Osteoblast (primary cell): ENCODE results near the gene KLHL8. TPM values are rescaled to one million over a fixed set of nuclear protein-coding genes. Genes with fewer than 3 reads are reported as not detected.

ENCODE experiments used
- DNase-seq: peaks from one replicate; pipeline ENCODE4 v3.0.0; 2011; ENCODE audit warnings: low spot score, mixed read lengths; ENCODE audit not compliant: insufficient read length; ENCODE audit errors: missing footprints
- H2AFZ ChIP-seq: 2 replicates; pipeline ENCODE4 v1.6.0; 2011; ENCODE audit warnings: mild to moderate bottlenecking, low read length
- H3K27ac ChIP-seq: 2 replicates; pipeline ENCODE4 v1.5.1; 2011; ENCODE audit warnings: mild to moderate bottlenecking, low read depth, low read length, moderate library complexity
- H3K27me3 ChIP-seq: 2 replicates; pipeline ENCODE4 v1.6.0; 2012; ENCODE audit warnings: mild to moderate bottlenecking, control low read depth, inconsistent platforms, low read length, moderate library complexity; ENCODE audit not compliant: insufficient read depth
- H3K36me3 ChIP-seq: 2 replicates; pipeline ENCODE4 v1.5.1; 2011; ENCODE audit warnings: mild to moderate bottlenecking, low read length, control low read depth, moderate library complexity; ENCODE audit not compliant: insufficient read depth
- H3K4me1 ChIP-seq: 2 replicates; pipeline ENCODE4 v1.5.1; 2011; ENCODE audit warnings: mild to moderate bottlenecking, low read length, control low read depth, moderate library complexity; ENCODE audit not compliant: insufficient read depth
- H3K4me2 ChIP-seq: 2 replicates; pipeline ENCODE4 v1.6.0; 2011; ENCODE audit warnings: mild to moderate bottlenecking, low read length; ENCODE audit not compliant: insufficient read depth
- H3K4me3 ChIP-seq: fragments of 200-600 bp; sonication (generic); 3 replicates; pipeline ENCODE4 v1.5.1; 2012; ENCODE audit warnings: mild to moderate bottlenecking, low read length, inconsistent platforms; ENCODE audit not compliant: insufficient read depth
- H3K79me2 ChIP-seq: 2 replicates; pipeline ENCODE4 v1.6.0; 2012; ENCODE audit warnings: mild to moderate bottlenecking, low read length, control low read depth, inconsistent platforms; ENCODE audit not compliant: insufficient read depth
- H3K9me3 ChIP-seq: 2 replicates; pipeline ENCODE4 v1.5.1; 2011; ENCODE audit warnings: low read depth, low read length, control low read depth
- H4K20me1 ChIP-seq: 2 replicates; pipeline ENCODE4 v1.6.0; 2012; ENCODE audit warnings: mild to moderate bottlenecking, low read length, control low read depth; ENCODE audit not compliant: insufficient read depth
- CTCF ChIP-seq: IDR thresholded peaks from 2 replicates; pipeline ENCODE4 v1.5.1; 2011; ENCODE audit warnings: mild to moderate bottlenecking, low read depth, low read length, moderate library complexity; ENCODE audit errors: extremely low read depth
- total RNA-seq: library from RNA; depleted of rRNA; stranded (reverse); fragments of >200 nt; gene quantifications from 2 replicates; pipeline ENCODE4 v1.2.3, GENCODE V29; 2012

KLHL8 gene
- total RNA-seq, 1 donor: 12.7 TPM

DNA sequence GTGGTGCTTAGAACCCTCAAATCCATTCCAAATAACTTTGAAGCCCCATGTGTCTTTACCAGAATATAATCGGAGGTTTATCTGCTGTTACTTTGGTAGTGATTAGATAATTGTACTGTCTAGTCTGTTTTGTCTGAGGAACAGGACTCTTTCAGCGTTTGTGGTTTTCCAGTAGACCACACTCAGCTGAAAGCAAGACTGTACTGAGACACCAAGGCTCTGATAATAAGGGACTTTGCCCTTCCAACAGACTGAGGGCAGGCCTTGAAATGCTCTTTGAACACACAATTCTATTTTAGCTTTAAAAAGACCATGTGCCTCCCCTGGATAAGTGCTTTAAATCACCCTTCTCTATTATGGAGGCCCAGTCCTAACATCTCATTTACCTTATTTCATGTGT is 76.1 kb downstream of the KLHL8 start:
- no peak overlapping the region for H3K4me3 ChIP-seq
- no peak overlapping the region for H2AFZ ChIP-seq
- H3K27ac ChIP-seq: no peak overlapping the region
- no peaks in the 10 kb centered on the region for H3K9me3 ChIP-seq
- no peak for DNase-seq
- H4K20me1 ChIP-seq: no peaks in the 10 kb centered on the region
- H3K4me2 ChIP-seq: no peak overlapping the region
- no peaks in the 10 kb centered on the region for H3K36me3 ChIP-seq
- H3K79me2 ChIP-seq: no peaks in the 10 kb centered on the region
- H3K27me3 ChIP-seq: no peaks in the 10 kb centered on the region
- TF ChIP-seq CTCF: no peak
- H3K4me1 ChIP-seq: no peaks in the 10 kb centered on the region

DNA sequence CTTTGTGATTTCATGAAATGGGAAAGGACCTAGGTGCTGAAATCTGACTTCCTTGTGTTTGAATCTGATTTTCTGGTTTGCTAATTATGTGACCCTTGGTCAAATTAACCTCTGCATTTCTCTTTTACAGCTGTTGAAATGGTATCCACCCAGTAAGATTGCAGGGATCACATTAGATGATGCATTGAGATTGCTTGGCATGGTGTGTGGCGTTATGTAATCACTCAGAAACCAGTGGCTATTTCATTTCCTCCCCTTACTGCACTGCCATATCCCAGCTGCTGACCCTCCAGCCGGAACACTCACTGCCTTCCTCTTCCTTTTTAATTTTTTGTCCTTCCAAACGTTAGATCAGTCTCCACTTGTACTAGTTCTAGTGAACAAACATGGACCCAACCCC is 79.0 kb downstream of the KLHL8 start:
- no peak for DNase-seq
- no peak overlapping the region for H2AFZ ChIP-seq

DNA sequence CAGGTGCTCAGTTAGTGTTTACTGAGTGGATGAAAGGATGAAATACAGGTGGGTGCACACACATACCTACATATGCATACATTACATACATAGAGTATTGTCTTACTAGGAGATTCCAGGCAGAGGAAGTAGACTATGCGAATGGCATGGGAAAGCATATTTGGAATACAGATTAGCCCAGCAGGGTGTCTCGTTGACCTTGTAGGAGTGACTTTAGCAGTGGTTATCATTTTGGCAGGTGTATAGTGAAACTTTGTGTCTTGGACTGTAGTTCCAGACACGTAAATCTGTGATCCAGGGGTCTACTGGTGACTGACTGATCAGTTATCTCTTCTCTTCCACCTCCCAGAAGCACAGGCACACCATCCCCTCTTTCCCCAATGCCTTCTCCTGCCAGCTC is 86.3 kb downstream of the KLHL8 start:
- Histone ChIP-seq H3K27ac (no peak overlapping the region), H2AFZ (no peak overlapping the region), H4K20me1 (no peaks in the 10 kb centered on the region), H3K4me3 (no peak overlapping the region), H3K9me3 (no peaks in the 10 kb centered on the region), H3K36me3 (peaks cover 47% of the 10 kb centered on the region), H3K27me3 (no peaks in the 10 kb centered on the region), H3K4me2 (no peak overlapping the region), H3K79me2 (no peaks in the 10 kb centered on the region), H3K4me1 (no peaks in the 10 kb centered on the region)
- DNase-seq: no peak
- no peak for TF ChIP-seq CTCF

More for the DNA sequence above, 79.0 kb downstream of the KLHL8 start:
- H3K4me1 ChIP-seq: no peaks in the 10 kb centered on the region
- no peak for TF ChIP-seq CTCF
- no peaks in the 10 kb centered on the region for H3K79me2 ChIP-seq
- H3K36me3 ChIP-seq: peaks cover 7% of the 10 kb centered on the region
- H3K9me3 ChIP-seq: no peaks in the 10 kb centered on the region
- no peaks in the 10 kb centered on the region for H4K20me1 ChIP-seq
- no peak overlapping the region for H3K4me3 ChIP-seq
- no peak overlapping the region for H3K27ac ChIP-seq
- H3K4me2 ChIP-seq: no peak overlapping the region
- H3K27me3 ChIP-seq: no peaks in the 10 kb centered on the region

DNA sequence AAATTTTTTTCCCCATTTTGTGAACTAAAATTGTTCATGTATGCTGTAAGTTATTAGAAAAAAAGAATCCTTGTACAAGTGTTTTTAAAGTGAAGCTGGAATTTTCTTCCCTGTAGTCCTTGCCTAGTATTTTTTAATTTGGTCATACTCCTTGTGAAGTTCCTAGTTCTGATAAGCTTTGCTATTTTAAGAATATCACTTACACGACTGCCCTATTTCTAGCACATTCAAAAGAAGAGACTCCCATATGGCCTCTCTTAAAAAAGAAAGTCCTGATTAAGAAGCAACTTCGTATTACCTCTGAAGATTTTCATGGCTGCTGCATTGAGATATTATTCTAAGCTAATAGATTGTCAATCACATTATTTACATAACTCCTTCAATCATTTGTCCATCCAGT is 87.2 kb downstream of the KLHL8 start:
- no peak for TF ChIP-seq CTCF
- Histone ChIP-seq H3K27me3 (no peaks in the 10 kb centered on the region), H2AFZ (no peak overlapping the region), H3K4me1 (no peaks in the 10 kb centered on the region), H3K36me3 (peaks cover 50% of the 10 kb centered on the region), H3K79me2 (no peaks in the 10 kb centered on the region), H3K4me3 (no peak overlapping the region), H3K4me2 (no peak overlapping the region), H3K27ac (no peak overlapping the region), H3K9me3 (no peaks in the 10 kb centered on the region), H4K20me1 (peaks cover 2% of the 10 kb centered on the region)
- DNase-seq: no peak
